H1 (cell line): Measurements from ENCODE around the gene MEIS2. TPM values are rescaled to one million over a fixed set of nuclear protein-coding genes. Genes with fewer than 3 reads are reported as not detected.

Experiments
- CTCF ChIA-PET: fragments of 300-600 bp; sonication (Branson Sonifier 250); formaldehyde crosslinking; loops from one replicate; lab custom pipeline; 2021; ENCODE audit not compliant: partially characterized antibody; lab: Charles Lee
- POLR2A ChIA-PET: fragments of 300-600 bp; sonication (Branson Sonifier 250); formaldehyde crosslinking; loops from one replicate; lab custom pipeline; 2021; ENCODE audit warnings: inconsistent platforms; ENCODE audit not compliant: partially characterized antibody; lab: Charles Lee
- DNase-seq, 2 experiments: peaks; one replicate each; pipeline versions ENCODE4 v3.0.0 to v3.0.0-alpha.2; 2010 to 2022; ENCODE audit warnings: low spot score in 2 of 2, low read depth in 1 of 2, mixed read lengths in 1 of 2
- FAIRE-seq: peaks from 2 replicates; lab custom pipeline; 2011; peaks lifted over from hg19 to GRCh38; lab: Jason Lieb, UNC
- H2AFZ ChIP-seq: 2 replicates; pipeline ENCODE4 v1.8.1; 2012; ENCODE audit warnings: low read length, inconsistent platforms
- H2AK5ac ChIP-seq: 2 replicates; pipeline ENCODE4 v1.6.1; 2013; ENCODE audit warnings: low read depth, low read length
- H2BK120ac ChIP-seq: replicated peaks from 2 replicates; pipeline ENCODE3; 2013; ENCODE audit warnings: low read depth, low read length, inconsistent platforms
- H2BK12ac ChIP-seq: 2 replicates; pipeline ENCODE4 v1.6.1; 2013; ENCODE audit warnings: low read depth, low read length
- H2BK15ac ChIP-seq: 2 replicates; pipeline ENCODE4 v1.6.1; 2013; ENCODE audit warnings: low read length
- H2BK20ac ChIP-seq: 2 replicates; pipeline ENCODE4 v1.6.1; 2013; ENCODE audit warnings: low read length
- H2BK5ac ChIP-seq: 2 replicates; pipeline ENCODE4 v1.6.1; 2013; ENCODE audit warnings: low read depth, low read length
- H3K14ac ChIP-seq: 2 replicates; pipeline ENCODE4 v1.6.1; 2013; ENCODE audit warnings: inconsistent platforms; ENCODE audit not compliant: insufficient read length
- H3K18ac ChIP-seq: 2 replicates; pipeline ENCODE4 v1.6.1; 2013; ENCODE audit warnings: low read length; ENCODE audit errors: extremely low read depth
- H3K23ac ChIP-seq: 2 replicates; pipeline ENCODE4 v1.6.1; 2013; ENCODE audit warnings: inconsistent platforms; ENCODE audit not compliant: insufficient read length
- H3K23me2 ChIP-seq: 2 replicates; pipeline ENCODE4 v1.6.1; 2013; ENCODE audit warnings: low read depth, low read length
- H3K27ac ChIP-seq: 2 replicates; pipeline ENCODE4 v1.6.1; 2011; ENCODE audit warnings: low read depth, low read length, inconsistent platforms
- H3K27me3 ChIP-seq, 4 experiments: replicated peaks in 1 of 4; 1 replicate in 1 of 4; 2 replicates in 3 of 4; pipeline versions ENCODE4 v1.6.1 to v1.8.1; 2011 to 2013; ENCODE audit warnings: low read length in 3 of 4, mild to moderate bottlenecking in 3 of 4, inconsistent platforms in 2 of 4, mixed read lengths in 2 of 4, moderate library complexity in 1 of 4; ENCODE audit not compliant: control insufficient read depth in 3 of 4, insufficient read depth in 3 of 4; ENCODE audit errors: extremely low read depth in 1 of 4
- H3K36me3 ChIP-seq, 4 experiments: 2 replicates each; pipeline versions ENCODE4 v1.6.1 to v1.8.1; 2011 to 2013; ENCODE audit warnings: mild to moderate bottlenecking in 4 of 4, low read length in 3 of 4, moderate library complexity in 2 of 4, control low read depth in 1 of 4, inconsistent platforms in 1 of 4; ENCODE audit not compliant: insufficient read depth in 4 of 4, control insufficient read depth in 2 of 4
- H3K4ac ChIP-seq: replicated peaks from 2 replicates; pipeline ENCODE3; 2013; ENCODE audit warnings: low read length, low read depth, mixed read lengths, inconsistent platforms; ENCODE audit not compliant: insufficient read length
- H3K4me1 ChIP-seq, 4 experiments: replicated peaks in 1 of 4; 1 replicate in 1 of 4; 2 replicates in 3 of 4; pipeline versions ENCODE4 v1.6.1 to v1.8.1; 2011 to 2013; ENCODE audit warnings: low read length in 3 of 4, inconsistent platforms in 2 of 4, mixed read lengths in 1 of 4; ENCODE audit not compliant: insufficient read depth in 4 of 4, control insufficient read depth in 3 of 4
- H3K4me2 ChIP-seq, 2 experiments: 2 replicates each; pipeline versions ENCODE4 v1.6.1 to v1.8.1; 2011 to 2013; ENCODE audit warnings: low read depth in 2 of 2, low read length in 2 of 2, control low read depth in 1 of 2, inconsistent platforms in 1 of 2, mild to moderate bottlenecking in 1 of 2; ENCODE audit not compliant: insufficient read depth in 1 of 2
- H3K4me3 ChIP-seq, 4 experiments: fragments of 200-600, 300-600 bp in 1 of 4; sonication (generic), shearing (Covaris generic), sonication (Bioruptor Twin) in 1 of 4; 2 replicates each; pipeline versions ENCODE4 v1.5.1 to v1.8.1; 2011 to 2016; ENCODE audit warnings: low read length in 4 of 4, low read depth in 3 of 4, control low read depth in 2 of 4, inconsistent platforms in 2 of 4, mild to moderate bottlenecking in 2 of 4, mixed read lengths in 1 of 4, moderate library complexity in 1 of 4; ENCODE audit not compliant: insufficient read depth in 2 of 4; ENCODE audit errors: extremely low read depth in 1 of 4
- H3K56ac ChIP-seq: replicated peaks from 2 replicates; pipeline ENCODE3; 2013; ENCODE audit warnings: low read depth, mild to moderate bottlenecking, mixed read lengths, low read length, inconsistent platforms; ENCODE audit not compliant: insufficient read length
- H3K79me1 ChIP-seq: 2 replicates; pipeline ENCODE4 v1.6.1; 2013; ENCODE audit warnings: low read depth, low read length, control low read depth
- H3K79me2 ChIP-seq, 2 experiments: 2 replicates each; pipeline versions ENCODE4 v1.6.1 to v1.8.1; 2012 to 2013; ENCODE audit warnings: low read length in 2 of 2, mild to moderate bottlenecking in 2 of 2, inconsistent platforms in 1 of 2; ENCODE audit not compliant: insufficient read depth in 2 of 2, control insufficient read depth in 1 of 2
- H3K9ac ChIP-seq, 4 experiments: replicated peaks in 1 of 4; 1 replicate in 1 of 4; 2 replicates in 3 of 4; pipeline versions ENCODE4 v1.6.1 to v1.8.1; 2011 to 2013; ENCODE audit warnings: low read depth in 3 of 4, low read length in 3 of 4, control low read depth in 2 of 4, mild to moderate bottlenecking in 2 of 4, moderate library complexity in 2 of 4, inconsistent platforms in 1 of 4; ENCODE audit errors: extremely low read depth in 1 of 4
- H3K9me3 ChIP-seq, 2 experiments: 2 replicates each; pipeline versions ENCODE4 v1.6.1 to v1.8.1; 2012 to 2013; ENCODE audit warnings: mild to moderate bottlenecking in 2 of 2, moderate library complexity in 2 of 2, control low read depth in 1 of 2, inconsistent platforms in 1 of 2, low read depth in 1 of 2, low read length in 1 of 2, mixed read lengths in 1 of 2; ENCODE audit not compliant: insufficient read depth in 2 of 2
- H4K20me1 ChIP-seq, 2 experiments: replicated peaks in 1 of 2; 2 replicates each; pipeline versions ENCODE3 to v1.8.1; 2011 to 2013; ENCODE audit warnings: inconsistent platforms in 2 of 2, low read length in 2 of 2, mild to moderate bottlenecking in 1 of 2; ENCODE audit not compliant: insufficient read depth in 2 of 2, control insufficient read depth in 1 of 2
- H4K5ac ChIP-seq: 2 replicates; pipeline ENCODE4 v1.6.1; 2013; ENCODE audit warnings: low read length, low read depth, mixed read lengths, inconsistent platforms; ENCODE audit not compliant: insufficient read length
- H4K8ac ChIP-seq: 2 replicates; pipeline ENCODE4 v1.8.0; 2013; ENCODE audit warnings: mild to moderate bottlenecking, moderate library complexity, low read length, inconsistent platforms; ENCODE audit not compliant: insufficient read depth; ENCODE audit errors: extremely low read depth
- H4K91ac ChIP-seq: replicated peaks from 2 replicates; pipeline ENCODE3; 2013; ENCODE audit warnings: low read length, mixed read lengths, inconsistent platforms; ENCODE audit not compliant: insufficient read length
- BRCA1 ChIP-seq: IDR thresholded peaks from 2 replicates; pipeline ENCODE4 v1.6.1; 2012; ENCODE audit warnings: low read depth, low read length, improper control_type of control experiment
- KDM4A ChIP-seq: IDR thresholded peaks from one replicate; pipeline ENCODE4 v1.7.1; 2012; ENCODE audit warnings: low read depth, mild to moderate bottlenecking, moderate library complexity, low read length, inconsistent platforms; ENCODE audit not compliant: severe bottlenecking
- MAFK ChIP-seq: IDR thresholded peaks from 2 replicates; pipeline ENCODE4 v1.6.1; 2012; ENCODE audit warnings: low read depth, mild to moderate bottlenecking, improper control_type of control experiment, low read length
- NANOG ChIP-seq: IDR thresholded peaks from 2 replicates; pipeline ENCODE4 v1.6.1; 2011; ENCODE audit warnings: low read length, low read depth, mild to moderate bottlenecking, inconsistent platforms; ENCODE audit not compliant: insufficient read depth, poor library complexity, severe bottlenecking
- RAD21 ChIP-seq, 2 experiments: IDR thresholded peaks in 1 of 2; conservative IDR thresholded peaks in 1 of 2; 2 replicates each; pipeline ENCODE4 v1.6.1; 2011; ENCODE audit warnings: low read depth in 2 of 2, low read length in 2 of 2, improper control_type of control experiment in 1 of 2, inconsistent platforms in 1 of 2, mild to moderate bottlenecking in 1 of 2, moderate library complexity in 1 of 2
- SIN3A ChIP-seq, 2 experiments: IDR thresholded peaks in 1 of 2; conservative IDR thresholded peaks in 1 of 2; 2 replicates each; pipeline ENCODE4 v1.6.1; 2011 to 2012; ENCODE audit warnings: low read length in 2 of 2, improper control_type of control experiment in 1 of 2, low read depth in 1 of 2, mild to moderate bottlenecking in 1 of 2
- SP2 ChIP-seq: IDR thresholded peaks from 2 replicates; pipeline ENCODE4 v1.6.1; 2012; ENCODE audit warnings: mild to moderate bottlenecking, low read length, inconsistent platforms
- TBP ChIP-seq: IDR thresholded peaks from 2 replicates; pipeline ENCODE4 v1.6.1; 2011; ENCODE audit warnings: low read depth, low read length, improper control_type of control experiment
- USF2 ChIP-seq: IDR thresholded peaks from 2 replicates; pipeline ENCODE4 v1.6.1; 2011; ENCODE audit warnings: low read length, improper control_type of control experiment
- WGBS, 2 experiments: shearing (Covaris generic) in 1 of 2; methylation state at CpG; one replicate each; pipeline versions ENCODE4 v1.1.6 to v1.1.7; 2013 to 2015; ENCODE audit warnings: low lambda C conversion rate in 2 of 2, mixed read lengths in 2 of 2, inconsistent platforms in 1 of 2, low coverage in 1 of 2, missing lambda C conversion rate in 1 of 2; ENCODE audit not compliant: insufficient replicate concordance in 2 of 2, insufficient coverage in 1 of 2, insufficient read length in 1 of 2; ENCODE audit errors: extremely low coverage in 1 of 2, missing lambda C conversion rate in 1 of 2; 5-methylcytosine and 5-hydroxymethylcytosine counted together
- polyA plus RNA-seq, 7 experiments: library from polyadenylated mRNA; depleted of rRNA in 3 of 7; stranded (reverse) in 5 of 7; unstranded in 2 of 7; fragments of >200 nt in 5 of 7; fragments of 200-250 nt in 2 of 7; gene quantifications; 1 replicate in 5 of 7; 2 replicates in 1 of 7; 4 replicates in 1 of 7; pipeline versions ENCODE4 v1.2.1 to v1.2.3, GENCODE V29; 2011 to 2013; ENCODE audit warnings: missing spikeins in 2 of 7, mixed read lengths in 2 of 7
- total RNA-seq: library from RNA; stranded (reverse); fragmentation: NEBNext Ultra II Directional; extraction: Animal tissue kit (Norgen Biotek cat#: 25700); gene quantifications from 2 replicates; pipeline ENCODE4 v1.2.1, GENCODE V29; 2021

The MEIS2 gene
- total and polyA plus RNA-seq, 2 of the 8 experiments (the other 6 are each of a cell fraction or from before 2014, with no cell fraction given): 0.22 to 1.2 TPM

- peak overlapping the region; percentile 22 to 42; a peak in 3 of 4 replicates for H3K4me2 ChIP-seq
- no peak overlapping the region for H4K8ac ChIP-seq
- no peaks in the 10 kb centered on the region for H3K79me1 ChIP-seq
- 5% methylated on average over 4 of the region's 4 CpGs; no CpG with 5 or more reads in 1 of the 2 experiments for WGBS, 2 experiments
- H3K9me3 ChIP-seq: no peaks in the 10 kb centered on the region; a peak in 1 of 4 replicates
- no peak overlapping the region for H4K91ac ChIP-seq
- no peak overlapping the region for H3K56ac ChIP-seq
- H2BK20ac ChIP-seq: no peak overlapping the region
- H3K18ac ChIP-seq: no peak overlapping the region
- H2BK120ac ChIP-seq: no peak overlapping the region
- no peak overlapping the region for H3K4ac ChIP-seq
- peak; percentile 45 for FAIRE-seq
- peaks cover 0 to 5% (median 1%) of the 10 kb centered on the region in 4 experiments; a peak in 2 of 7 replicates for H3K27me3 ChIP-seq
- H2AFZ ChIP-seq: no peak overlapping the region
- H3K79me2 ChIP-seq: no peaks in the 10 kb centered on the region
- no peak overlapping the region for H3K27ac ChIP-seq
- CTCF ChIA-PET: interaction anchor here (0.7 to 1.1 kb wide), 4 partner anchors 15 to 1516 kb away, joined by 3 read pairs; no protein-coding TSS in a partner anchor
- H3K36me3 ChIP-seq: no peaks in the 10 kb centered on the region; a peak in 1 of 8 replicates
- H4K20me1 ChIP-seq: peaks cover 0 to 3% of the 10 kb centered on the region in 2 experiments
- no peak overlapping the region for H3K14ac ChIP-seq
- POLR2A ChIA-PET: interaction anchor here (0.7 to 1.2 kb wide), 2 partner anchors 139 to 197 kb away, joined by 3 to 5 read pairs; no protein-coding TSS in a partner anchor
- no peak for DNase-seq
- no peak overlapping the region for H2BK5ac ChIP-seq
- H3K4me3 ChIP-seq: peak overlapping the region in 1 of 4 experiments; percentile 24; a peak in 1 of 8 replicates
- no peak overlapping the region for H2BK12ac ChIP-seq
- no peaks in the 10 kb centered on the region for H3K23me2 ChIP-seq
- peak overlapping the region; percentile 21 for H4K5ac ChIP-seq
- H3K23ac ChIP-seq: no peak overlapping the region
- H3K4me1 ChIP-seq: peaks cover 0 to 10% (median 9%) of the 10 kb centered on the region in 4 experiments; a peak in 3 of 7 replicates
- no peak overlapping the region for H3K9ac ChIP-seq
- no peak overlapping the region for H2AK5ac ChIP-seq
- no peak overlapping the region for H2BK15ac ChIP-seq
- TF ChIP-seq NANOG (no peak), MAFK (no peak), USF2 (no peak), BRCA1 (no peak), SIN3A (conservative IDR thresholded peaks at IDR 0.05 in 1 of 2, IDR thresholded peaks at IDR 0.05 in 1 of 2; ENCODE audit: low read depth in 1 of 2, low read length in 2 of 2) (no peak), SP2 (no peak), RAD21 (IDR thresholded peaks at IDR 0.05 in 1 of 2, conservative IDR thresholded peaks at IDR 0.05 in 1 of 2; ENCODE audit: low read depth in 2 of 2, low read length in 2 of 2) (no peak), TBP (no peak), KDM4A (no peak)
Measured at GRCh38 chr15:36898536-36899126, 201.7 kb downstream of the MEIS2 start.
